AML-193 (cell line): ENCODE results near the gene CPVL.

Experiments used
- DNase-seq, 2 experiments: peaks; one replicate each; lab custom pipeline; 2025; lab: John Stamatoyannopoulos, UW

CPVL gene

DNA sequence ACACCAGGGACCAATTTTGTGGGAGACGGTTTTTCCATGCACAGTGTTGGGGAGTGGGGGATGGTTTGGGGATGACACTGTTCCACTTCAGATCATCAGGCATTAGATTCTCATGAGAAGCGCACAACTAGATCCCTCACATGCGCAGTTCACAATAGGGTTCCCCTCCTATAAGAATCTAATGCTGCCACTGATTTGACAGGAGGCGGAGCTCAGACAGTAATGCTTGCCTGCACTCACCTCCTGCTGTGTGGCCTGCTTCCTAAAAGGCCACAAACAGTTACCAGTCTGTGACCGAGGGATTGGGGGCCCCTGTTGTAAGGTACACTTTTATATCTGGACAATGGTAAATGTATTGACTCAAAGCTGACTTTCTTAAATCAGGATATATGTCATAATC is 142.6 kb downstream of the CPVL start:
- DNase-seq, result no peak

DNA sequence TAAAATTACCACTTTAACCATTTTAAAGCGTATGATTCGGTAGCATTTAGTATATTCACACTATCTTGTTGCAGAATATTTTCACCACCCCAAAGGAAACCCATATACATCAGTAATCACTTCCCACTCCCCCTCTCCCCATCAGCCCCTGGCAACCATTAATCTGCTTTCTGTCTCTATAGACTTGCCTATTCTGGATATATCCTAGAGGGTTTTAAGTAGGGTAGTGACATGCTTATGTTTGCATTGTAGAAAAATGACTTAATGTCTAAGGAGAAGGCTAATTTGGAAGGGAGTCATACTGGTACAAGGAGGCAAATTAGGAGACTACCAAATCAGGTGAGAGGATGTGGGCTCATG is 145.6 kb downstream of the CPVL start:
- no peak for DNase-seq

DNA sequence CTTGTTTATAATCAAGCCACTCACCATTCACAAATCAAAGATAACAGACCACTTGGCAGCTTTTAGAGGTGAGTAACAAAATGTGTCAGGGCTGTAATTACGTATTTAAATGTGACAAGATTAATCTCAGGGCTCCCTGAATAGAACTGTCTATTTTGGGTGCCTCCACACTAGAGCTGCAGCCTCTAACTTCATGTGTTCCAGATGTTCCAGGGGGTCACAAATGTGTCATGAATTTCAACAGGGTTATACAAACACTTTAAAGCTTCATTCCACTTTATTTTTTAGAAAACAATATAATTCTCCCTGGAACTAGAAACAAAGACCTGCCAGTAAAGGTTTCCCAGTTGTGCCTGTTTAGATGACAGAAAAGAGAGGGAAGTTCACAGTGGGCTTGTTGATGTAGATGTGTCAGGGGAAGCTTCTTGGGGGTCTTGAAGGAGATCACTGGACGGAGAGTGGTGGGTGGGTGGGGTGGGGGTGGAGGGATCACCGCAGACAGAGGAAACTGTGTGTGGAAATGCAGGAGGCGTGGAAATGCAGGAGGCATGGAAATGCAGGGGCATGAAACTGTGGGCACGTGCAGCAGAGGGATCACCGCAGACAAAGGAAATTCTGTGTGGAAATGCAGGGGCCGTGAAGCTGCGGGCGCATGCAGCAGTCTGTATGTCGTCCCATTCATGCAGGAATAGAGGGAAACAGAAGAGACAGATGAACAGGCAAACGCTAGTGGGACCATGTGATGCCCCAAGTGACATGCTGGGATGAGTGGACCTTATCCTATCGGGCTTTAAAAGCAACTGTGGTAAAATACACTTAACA is 146.2 kb downstream of the CPVL start:
- no peak for DNase-seq

DNA sequence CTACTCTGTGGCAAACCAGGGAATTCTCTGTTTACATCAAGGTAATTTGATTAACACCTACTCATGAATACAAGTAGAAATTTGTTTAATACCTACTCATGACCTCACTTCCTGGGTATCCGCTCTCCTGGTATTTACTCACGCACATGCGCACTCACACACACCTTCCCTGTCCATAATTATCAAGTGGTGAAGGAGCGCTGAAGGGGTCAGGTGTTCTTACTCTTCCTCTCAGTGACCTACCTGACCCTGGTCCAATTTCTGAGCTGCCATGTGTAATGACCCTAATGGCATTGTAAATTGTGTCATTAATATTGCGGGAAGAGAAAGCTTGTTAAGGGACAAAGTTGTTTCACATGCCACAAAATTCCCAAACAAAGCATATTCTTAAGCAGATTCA is 146.9 kb downstream of the CPVL start:
- DNase-seq, result no peak

DNA sequence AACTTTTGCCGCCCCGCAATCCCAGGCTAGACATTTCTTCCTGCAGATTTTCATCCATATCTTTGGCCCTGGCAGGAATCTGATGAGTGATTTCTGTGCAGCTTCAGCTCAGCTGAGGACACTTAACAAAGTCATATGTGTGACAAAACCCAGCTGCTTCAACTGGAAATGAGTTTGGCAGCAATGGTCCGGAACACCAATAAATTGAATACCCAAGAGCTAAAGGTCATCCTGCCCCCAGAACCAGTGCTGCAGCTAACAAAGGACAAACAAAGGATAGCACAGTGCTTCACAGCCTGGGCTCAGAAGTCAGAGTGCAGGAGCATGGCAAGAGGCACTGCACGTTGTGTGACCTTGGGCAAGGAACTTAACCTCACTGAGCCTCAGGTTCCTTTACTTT is 148.2 kb downstream of the CPVL start:
- DNase-seq, result no peak

DNA sequence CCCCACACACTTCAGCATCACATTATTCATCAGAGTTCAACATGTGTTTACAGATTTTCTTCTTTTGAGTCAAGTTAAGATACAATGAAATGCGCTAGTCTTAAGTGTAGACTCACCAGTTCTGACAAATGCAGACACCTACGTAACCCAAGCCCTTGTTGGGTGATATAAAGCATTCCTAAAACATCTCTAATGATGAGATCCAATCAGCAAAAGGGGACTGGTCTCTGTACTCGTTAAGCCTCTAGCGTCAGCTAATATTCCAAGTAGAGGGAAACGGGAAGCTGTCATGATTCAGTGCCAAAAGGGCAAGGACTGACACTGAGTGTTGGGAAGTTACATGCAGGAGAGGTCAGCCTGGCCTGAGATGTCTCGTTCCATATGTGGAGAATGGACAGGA is 149.5 kb downstream of the CPVL start:
- no peak for DNase-seq

DNA sequence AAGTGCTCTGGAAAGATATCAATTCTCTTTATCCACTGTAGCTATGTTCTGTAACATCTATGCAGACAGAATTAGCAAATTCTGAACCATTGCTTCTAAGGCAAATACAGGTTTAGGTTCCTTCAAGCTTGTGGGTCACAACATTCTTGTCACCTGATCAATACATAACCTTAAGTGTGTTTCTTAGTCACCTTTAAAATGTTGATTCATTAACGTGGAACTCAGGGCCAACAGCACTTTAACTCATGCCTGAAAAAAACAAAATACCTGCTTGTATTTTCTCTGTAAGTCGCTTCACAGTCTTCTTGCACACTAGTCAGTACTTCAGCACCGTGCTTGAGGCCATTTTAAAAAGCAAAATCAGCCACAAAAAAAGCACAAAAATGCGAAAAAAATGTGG is 153.0 kb downstream of the CPVL start:
- DNase-seq, result no peak

DNA sequence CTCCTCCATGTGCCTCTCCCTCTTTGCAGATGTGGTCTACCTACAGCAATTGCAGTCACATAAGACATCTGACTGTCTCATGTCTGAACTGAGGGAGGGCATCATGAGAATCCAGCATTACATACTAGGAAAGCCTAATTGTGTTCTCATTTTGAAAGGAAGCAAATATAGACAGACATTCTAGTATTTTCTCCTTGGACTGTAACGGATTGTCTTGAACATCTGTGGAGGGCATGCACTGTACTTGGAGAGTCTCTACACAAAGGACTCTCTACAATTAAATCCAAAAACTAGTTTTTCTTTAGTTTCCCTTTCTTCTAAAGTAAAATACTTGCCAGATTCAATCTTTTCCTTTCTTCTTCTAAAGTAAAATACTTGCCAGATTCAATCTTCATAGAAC is 153.5 kb downstream of the CPVL start:
- no peak for DNase-seq

DNA sequence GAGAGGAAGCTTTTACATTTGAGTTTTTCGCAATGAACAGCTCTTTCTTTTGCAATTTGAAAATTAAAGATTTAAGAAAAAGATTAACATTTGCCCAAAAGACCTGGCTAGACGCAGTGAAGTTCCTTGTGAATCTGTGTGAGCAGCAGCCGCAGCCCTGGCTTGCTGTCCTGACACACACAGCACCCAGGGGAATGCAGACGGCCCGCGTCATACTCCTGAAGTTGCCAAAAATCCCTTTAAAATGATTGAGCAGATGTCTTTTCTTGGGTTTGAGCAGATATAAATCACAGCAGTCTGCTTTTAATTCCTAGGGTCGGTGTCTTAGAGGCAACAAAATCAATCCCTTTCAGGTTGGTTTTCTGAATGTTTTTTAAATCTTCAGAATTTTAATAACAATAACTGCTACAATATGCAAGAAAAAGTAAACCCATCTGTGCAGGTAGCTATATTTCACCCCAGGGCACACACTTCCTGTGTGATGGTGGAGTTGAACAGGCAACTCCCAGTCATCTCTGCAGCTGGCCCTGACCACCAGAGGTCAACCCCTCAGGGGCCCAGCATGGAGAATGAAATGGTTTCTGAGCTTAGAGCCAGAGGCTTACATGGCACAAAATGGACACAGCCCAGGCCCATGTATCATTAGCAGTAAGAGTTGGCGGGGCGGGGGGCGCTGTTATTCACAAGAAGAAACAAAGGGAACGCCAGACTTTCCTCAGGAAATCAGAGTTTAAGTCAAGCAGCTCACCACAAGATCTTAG is 156.0 kb downstream of the CPVL start:
- DNase-seq, result no peak

DNA sequence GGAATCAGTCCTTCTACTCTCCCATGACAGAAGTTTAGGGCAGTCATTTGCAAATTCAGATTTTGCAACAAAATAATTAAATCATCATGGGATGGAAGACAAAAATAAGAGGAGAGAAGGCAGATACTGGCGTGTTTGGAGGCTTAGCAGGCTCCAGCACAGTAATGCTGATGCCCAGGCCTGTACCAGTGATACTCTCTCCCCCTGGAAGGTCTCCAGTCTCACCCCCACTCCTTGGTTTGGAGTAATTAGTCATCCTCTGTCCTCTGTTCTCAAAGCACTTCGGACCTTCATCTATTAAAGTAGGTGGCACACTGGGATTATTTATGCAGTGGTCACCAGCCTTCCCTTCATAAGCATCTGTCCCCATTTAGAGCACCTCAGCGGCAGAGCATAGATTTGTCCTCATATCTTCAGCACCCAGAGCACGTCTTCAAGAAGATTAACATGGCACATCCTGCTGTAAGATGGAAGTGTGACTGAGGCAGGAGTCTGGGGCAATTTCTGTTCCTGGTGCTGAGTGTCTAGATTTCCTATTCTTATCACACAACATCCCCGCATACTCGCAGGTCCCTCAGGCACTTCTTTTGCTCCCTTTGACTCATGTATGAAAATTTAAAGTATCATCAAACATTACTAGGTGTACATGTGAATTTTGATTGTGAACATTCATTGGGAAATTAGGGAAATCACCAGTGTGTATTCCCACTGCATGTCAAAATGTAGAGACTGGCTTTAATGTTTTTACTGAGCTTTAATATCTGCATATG is 156.9 kb downstream of the CPVL start:
- DNase-seq, result no peak

DNA sequence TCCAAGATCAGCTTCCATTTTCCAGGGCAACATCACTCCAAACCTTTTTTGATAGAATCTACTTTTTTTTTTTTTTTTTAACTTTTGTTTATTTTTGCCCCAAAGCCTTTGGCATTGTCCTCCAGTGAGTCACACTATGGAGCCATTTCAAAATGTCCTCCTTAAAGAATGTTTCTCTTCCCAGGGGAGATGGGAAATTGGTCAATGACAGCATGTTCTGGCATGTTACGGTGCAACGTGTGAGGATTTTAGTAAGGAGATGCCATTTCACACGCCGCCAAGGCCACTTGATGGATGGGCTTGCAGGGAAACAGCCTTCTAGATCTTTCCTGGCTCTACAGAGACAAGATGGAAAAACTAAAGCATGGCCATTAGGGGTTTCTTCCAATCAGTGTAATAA is 157.5 kb downstream of the CPVL start:
- no peak for DNase-seq

DNA sequence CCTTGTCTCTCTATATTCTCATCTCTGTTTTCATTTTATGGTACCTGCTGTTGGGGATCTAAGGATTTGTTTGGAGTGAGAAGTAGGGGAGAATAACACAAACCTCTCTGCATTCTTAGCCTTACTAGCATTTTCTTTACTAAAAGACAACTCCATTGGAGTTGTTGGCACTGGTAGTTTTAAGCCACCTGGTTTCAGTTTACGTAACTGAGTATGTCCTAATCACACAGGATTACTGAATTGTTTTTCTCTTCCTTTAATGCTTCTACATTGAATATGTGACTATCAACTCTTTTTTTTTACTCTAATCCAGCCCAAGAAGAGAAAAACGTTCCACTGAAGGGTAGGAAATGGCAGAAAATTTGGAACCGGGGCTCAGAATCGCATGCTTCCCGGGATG is 158.2 kb downstream of the CPVL start:
- no peak for DNase-seq

DNA sequence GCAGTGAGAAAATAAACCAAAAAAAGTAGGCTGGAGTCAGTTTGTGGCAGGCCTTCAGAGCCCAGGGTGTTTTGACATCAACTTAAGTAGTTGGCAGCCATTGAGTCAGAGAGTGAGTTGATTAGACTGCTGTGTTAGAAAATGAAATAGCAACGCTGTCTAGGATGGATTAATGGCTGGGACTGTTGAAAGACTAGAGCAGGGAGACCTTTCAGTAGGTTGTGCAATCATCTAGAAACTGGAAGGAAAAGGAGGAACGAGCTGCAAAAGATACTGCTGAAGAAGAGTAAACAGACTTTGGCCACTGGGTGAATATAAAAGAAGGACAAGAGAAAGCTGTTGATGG is 159.6 kb downstream of the CPVL start:
- DNase-seq, result peak; percentile 86 to 90

DNA sequence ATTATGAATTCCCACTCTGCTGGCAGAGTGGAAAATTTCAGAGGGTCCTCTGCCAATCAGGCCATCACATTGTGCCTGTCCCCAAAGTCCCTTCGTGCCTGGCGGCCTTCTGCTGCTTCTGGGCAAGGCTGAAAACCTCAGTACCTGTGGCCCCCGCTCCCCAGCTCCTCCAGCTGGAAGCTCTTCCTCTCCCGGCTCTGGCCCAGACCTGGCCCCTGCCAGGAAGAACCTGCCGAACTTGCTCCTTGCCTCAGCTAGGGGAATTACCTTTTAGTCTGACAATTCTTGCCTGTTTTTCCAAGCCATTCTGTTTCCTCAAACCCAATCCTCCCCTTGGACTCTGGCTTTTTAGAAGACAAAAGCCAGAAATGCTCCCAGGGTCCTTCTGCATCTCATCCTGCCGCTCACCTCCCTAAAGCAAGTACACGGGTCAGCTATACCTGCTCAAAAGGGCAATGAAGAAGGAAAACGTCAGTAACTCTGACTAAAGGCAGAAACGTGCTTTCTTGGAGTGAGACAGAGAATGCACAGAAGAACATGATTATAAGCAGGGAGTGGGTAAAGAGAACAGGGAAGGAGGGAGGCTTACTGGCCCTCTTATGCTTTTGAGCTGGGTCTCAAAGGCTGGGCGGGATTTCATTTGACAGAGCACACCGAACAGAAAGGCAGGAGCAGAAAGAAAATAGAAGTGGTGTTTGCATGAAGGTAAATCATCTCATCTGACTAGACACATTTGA is 160.1 kb downstream of the CPVL start:
- DNase-seq, result no peak

DNA sequence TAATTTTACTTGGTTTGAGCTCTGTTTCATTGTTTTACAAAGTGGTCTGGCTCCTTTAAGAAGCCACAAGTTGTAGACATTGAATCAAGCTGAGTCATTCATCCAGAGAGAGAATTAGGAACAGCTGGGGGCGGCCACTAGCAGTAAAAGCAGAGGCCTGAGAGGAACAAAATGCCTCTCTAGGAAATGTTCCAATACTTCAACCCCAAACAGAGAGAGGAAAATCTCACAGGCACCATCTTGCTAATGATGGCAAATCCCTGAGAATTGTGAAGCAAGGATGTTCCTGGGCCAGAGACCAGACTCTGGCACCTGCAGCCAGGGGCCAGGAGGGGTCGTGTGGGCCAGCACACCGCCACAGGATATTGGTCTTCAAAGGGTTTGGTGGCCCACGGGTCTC is 161.7 kb downstream of the CPVL start:
- peak; percentile 52 to 59 for DNase-seq

DNA sequence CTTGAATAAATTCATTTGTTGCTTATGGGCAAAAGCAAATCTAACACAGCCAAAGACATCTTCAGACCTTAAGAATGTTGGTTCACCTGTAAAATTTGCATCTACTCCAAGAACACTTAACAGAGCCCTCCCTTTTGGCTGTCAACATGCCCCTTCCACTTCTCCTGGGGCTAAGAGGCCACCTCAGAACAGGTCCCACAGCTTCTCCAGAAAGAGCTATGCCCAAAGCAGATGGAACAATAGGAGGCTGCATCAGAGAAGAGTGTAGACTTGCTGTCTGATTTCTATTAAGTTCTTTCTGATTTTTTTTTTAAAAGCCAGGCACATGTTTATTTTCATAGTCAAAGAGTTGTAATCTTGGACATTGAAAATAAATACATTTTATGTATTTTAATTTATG is 162.1 kb downstream of the CPVL start:
- no peak for DNase-seq

DNA sequence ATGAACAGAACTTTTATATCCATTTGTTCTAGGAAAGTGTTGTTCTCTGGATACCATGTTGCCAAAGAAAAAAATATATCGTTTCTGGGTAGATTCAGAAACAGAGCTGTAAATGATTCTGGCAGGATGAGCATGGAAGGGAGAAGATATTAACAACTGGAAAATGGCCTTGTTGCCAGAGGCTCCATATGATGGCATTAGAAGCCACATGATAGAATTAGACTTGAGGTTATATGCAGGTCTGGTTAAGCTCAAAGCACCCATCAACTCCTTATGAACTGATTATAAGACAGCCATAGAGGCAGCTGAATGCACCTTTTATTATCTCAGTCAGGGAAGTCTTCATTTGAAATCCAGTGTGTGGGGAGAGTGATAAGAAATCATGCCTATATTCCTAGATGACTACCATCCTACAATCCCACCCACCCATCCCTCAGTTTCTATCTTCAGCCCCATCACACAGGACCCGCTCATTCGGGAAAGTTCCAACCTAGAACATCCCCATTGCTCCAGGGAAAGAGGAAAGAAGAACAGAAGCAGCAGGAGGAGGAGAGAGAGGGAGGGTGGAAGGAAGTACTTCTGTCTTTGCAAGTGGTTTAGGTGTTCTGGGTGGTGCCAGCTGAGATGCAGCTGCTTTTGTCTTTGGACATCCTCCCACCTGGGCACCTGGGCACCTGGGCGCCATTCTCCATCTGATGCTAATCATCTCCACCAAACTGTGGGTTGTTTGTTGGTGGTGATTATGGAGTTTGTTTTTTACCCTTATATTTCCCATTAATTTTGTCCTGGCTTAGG is 162.7 kb downstream of the CPVL start:
- DNase-seq, result no peak

DNA sequence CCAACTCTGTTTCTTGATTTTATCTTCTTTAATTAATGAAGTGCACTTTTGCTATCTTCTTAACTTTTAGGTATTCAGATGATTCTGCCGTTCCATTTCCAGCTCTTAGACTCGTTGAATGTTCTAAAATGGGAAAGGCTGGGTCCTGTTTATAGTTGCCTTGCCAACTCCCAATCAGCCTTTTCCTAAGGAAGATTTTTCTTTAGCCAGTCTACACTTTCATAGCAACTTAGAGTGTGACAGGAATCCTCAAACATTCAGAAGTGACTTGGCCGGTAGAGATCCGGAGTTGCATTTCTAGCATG is 165.2 kb downstream of the CPVL start:
- no peak for DNase-seq

DNA sequence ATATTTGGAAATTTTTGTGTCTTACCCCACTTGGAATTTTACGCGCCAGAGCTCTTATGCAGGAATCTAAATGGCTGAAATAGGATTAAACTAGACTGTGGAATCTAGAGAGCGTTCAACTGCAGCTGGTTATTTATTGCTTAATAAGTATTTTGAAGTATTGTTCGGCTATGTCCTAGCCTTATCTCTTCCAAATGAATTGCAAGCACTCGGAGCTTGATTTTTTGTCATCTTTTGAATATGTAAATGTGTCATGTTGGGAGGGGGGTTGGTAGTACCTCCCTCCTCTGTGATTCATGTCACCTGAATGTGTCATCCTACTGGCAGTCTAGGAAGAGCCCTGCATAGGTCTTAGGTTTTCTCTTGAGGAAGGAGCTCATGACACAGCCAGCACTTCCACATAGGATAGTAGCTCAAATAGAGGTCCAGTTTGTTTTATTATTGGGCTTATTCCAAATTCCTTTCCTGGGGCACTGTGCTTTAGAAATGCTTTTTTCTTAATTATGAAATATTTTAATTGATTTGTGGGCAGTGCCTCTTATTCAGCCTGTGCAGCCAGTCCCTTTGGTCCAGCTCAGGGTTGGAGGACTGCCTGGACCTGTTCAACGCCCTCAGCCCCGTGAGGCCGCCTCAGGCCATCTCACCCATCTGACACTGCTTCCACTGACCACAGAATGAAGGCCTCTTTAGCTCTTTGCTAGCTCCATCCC is 165.7 kb downstream of the CPVL start:
- no peak for DNase-seq

DNA sequence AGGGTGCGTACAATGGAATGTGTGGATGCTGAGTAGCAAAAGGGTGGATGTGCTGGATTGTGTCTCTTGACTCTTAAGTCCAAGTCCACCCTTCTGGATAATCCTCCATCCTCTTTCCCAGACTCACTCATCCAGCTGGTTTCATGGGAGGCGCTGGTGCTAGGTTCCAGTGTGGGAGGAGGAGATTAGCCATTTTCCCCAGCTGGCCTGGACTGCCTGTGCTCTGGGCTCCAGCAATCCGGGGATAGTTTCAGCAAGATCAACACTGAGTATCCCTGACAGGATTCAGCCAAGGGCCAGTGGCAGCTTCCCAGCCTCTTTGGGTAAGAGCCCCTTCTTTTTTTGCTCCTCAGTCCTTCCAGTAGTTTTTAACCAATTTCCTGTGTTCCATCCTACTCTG is 166.6 kb downstream of the CPVL start:
- no peak for DNase-seq

DNA sequence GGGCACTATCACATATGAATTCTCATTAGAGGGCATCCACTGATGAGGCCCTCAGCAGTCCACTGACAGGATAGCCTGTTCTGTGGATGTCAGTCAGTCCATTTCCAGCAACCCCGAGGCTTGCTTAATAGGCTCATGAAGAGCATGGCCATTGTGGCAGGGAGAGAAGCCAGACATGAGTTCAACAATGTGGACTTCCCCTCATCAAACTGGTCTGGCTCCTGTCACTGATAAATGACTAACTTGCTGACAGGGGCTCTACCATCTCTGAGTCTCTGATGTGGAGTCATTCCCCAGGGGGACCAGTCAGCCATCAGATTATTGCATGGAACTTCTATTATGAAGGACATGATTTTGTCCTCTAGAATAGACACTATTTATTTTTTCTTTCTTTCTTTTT is 168.5 kb downstream of the CPVL start:
- DNase-seq, result no peak
